Measurements from ENCODE around the gene AMIGO1. TPM values are rescaled to one million over a fixed set of nuclear protein-coding genes. Genes with fewer than 3 reads are reported as not detected.

AMIGO1 gene
- total and polyA plus RNA-seq, 2 of the 8 experiments (the other 6 are each of a cell fraction or from before 2014, with no cell fraction given): 1.5 to 2.7 TPM

DNA sequence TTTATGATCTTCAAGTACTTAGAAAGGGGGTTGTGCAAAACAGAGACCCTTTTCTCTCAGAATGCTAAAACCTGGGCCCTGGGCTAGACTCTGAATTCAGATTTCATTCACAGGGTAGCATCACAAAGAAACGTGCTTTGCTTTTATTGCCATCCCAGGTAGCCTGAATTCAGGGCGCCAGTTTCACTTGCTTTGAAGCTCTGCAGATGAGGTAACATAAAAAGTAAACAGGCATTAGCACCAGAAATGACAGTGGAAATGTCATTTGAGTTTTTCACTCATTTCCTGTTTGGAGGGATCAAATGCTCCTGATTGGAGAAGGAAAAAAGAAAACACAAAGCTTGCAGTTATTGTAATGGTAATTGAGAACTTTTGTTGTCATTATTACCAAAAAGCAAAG, 40.6 kb downstream of the AMIGO1 start (continued):
- TF ChIP-seq EP300 (IDR thresholded peaks at IDR 0.05; ENCODE audit: borderline replicate concordance in 1 of 2, low read depth in 2 of 2, low read length in 2 of 2) (no peak), NANOG (IDR thresholded peaks at IDR 0.05; ENCODE audit: insufficient read depth, low read depth, low read length, poor library complexity, severe bottlenecking) (no peak), HDAC2 (IDR thresholded peaks at IDR 0.05; ENCODE audit: borderline replicate concordance in 1 of 2, low read depth in 2 of 2, low read length in 2 of 2) (no peak), CBX8 (IDR thresholded peaks at IDR 0.05; ENCODE audit: borderline replicate concordance, low read depth, low read length) (no peak), YY1 (IDR thresholded peaks at IDR 0.05; ENCODE audit: low read depth, low read length) (no peak)
